HEK293 (cell line): Measurements from ENCODE around the gene HOGA1.

ENCODE experiments used
- HOXA7 ChIP-seq: sonication (generic); formaldehyde crosslinking; IDR thresholded peaks from 2 replicates; pipeline ENCODE4 v1.8.1; 2022; ENCODE audit warnings: missing genetic modification reagents, borderline replicate concordance
- ZEB2 ChIP-seq: fragments of 450-650 bp; formaldehyde crosslinking; IDR thresholded peaks from 2 replicates; pipeline ENCODE4 v1.5.1; 2016; ENCODE audit warnings: missing biosample characterization, missing genetic modification characterization
- TF ChIP-seq, protein P1 (sequence below): fragments of 450-650 bp; formaldehyde crosslinking; IDR thresholded peaks from 2 replicates; pipeline ENCODE4 v1.5.1; 2016; ENCODE audit warnings: missing biosample characterization, missing genetic modification characterization
- TF ChIP-seq, protein P2 (sequence below): fragments of 450-650 bp; formaldehyde crosslinking; IDR thresholded peaks from 2 replicates; pipeline ENCODE4 v1.5.1; 2016; ENCODE audit warnings: missing biosample characterization, missing genetic modification characterization

DNA sequence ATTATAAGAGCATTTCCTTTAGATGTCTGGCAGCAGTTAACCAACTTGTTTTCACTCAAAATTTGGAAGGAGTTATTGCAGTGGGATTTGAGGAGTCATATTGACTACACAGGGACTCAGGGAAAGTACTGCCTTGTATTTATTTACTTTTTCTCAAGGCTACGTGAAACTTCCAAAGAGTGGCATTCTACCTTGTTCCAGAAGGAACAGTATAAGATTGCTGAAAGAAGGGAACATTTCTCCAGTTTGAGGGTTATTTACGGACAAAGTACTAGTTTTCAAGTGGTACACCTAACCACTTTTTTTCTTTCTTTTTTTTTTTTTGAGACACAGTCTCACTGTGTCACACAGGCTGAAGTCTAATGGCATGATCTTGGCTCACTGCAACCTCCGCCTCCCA lies 44.0 kb downstream of the HOGA1 start:
- TF ChIP-seq, protein P1, sequence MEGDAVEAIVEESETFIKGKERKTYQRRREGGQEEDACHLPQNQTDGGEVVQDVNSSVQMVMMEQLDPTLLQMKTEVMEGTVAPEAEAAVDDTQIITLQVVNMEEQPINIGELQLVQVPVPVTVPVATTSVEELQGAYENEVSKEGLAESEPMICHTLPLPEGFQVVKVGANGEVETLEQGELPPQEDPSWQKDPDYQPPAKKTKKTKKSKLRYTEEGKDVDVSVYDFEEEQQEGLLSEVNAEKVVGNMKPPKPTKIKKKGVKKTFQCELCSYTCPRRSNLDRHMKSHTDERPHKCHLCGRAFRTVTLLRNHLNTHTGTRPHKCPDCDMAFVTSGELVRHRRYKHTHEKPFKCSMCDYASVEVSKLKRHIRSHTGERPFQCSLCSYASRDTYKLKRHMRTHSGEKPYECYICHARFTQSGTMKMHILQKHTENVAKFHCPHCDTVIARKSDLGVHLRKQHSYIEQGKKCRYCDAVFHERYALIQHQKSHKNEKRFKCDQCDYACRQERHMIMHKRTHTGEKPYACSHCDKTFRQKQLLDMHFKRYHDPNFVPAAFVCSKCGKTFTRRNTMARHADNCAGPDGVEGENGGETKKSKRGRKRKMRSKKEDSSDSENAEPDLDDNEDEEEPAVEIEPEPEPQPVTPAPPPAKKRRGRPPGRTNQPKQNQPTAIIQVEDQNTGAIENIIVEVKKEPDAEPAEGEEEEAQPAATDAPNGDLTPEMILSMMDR (tag by site-specific recombination) = no peak
- TF ChIP-seq, protein P2, sequence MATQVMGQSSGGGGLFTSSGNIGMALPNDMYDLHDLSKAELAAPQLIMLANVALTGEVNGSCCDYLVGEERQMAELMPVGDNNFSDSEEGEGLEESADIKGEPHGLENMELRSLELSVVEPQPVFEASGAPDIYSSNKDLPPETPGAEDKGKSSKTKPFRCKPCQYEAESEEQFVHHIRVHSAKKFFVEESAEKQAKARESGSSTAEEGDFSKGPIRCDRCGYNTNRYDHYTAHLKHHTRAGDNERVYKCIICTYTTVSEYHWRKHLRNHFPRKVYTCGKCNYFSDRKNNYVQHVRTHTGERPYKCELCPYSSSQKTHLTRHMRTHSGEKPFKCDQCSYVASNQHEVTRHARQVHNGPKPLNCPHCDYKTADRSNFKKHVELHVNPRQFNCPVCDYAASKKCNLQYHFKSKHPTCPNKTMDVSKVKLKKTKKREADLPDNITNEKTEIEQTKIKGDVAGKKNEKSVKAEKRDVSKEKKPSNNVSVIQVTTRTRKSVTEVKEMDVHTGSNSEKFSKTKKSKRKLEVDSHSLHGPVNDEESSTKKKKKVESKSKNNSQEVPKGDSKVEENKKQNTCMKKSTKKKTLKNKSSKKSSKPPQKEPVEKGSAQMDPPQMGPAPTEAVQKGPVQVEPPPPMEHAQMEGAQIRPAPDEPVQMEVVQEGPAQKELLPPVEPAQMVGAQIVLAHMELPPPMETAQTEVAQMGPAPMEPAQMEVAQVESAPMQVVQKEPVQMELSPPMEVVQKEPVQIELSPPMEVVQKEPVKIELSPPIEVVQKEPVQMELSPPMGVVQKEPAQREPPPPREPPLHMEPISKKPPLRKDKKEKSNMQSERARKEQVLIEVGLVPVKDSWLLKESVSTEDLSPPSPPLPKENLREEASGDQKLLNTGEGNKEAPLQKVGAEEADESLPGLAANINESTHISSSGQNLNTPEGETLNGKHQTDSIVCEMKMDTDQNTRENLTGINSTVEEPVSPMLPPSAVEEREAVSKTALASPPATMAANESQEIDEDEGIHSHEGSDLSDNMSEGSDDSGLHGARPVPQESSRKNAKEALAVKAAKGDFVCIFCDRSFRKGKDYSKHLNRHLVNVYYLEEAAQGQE (tag by site-specific recombination) = no peak
- no peak for TF ChIP-seq HOXA7
- no peak for TF ChIP-seq ZEB2 (tag by site-specific recombination)
